ENCODE measurements around the gene TMEM117.
"Not testable (repeated sequence)": the region's sequence is repeated elsewhere in the genome, so short reads cannot be mapped to it uniquely, and the experiment has no call there.

TMEM117 gene

DNA sequence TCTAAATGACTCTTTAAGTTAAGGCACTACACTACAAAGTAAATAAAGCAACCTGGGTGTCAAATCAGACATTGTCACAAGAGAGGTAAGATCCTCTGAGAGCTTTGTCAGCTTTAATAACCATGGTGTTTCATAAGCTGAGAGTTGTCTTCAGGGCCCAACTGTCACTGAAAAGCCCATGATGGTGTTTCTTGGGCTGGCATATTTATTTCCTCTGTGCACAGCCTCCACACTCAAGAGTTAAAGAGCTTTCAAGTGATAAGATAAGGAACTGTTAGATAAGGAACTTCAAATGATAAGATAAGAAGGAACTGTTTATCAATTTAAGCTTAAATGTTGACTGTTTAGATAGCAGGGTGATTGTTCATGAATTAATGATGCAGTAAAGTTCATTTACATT, 495.4 kb downstream of the TMEM117 start:
- no peak for DNase-seq

DNA sequence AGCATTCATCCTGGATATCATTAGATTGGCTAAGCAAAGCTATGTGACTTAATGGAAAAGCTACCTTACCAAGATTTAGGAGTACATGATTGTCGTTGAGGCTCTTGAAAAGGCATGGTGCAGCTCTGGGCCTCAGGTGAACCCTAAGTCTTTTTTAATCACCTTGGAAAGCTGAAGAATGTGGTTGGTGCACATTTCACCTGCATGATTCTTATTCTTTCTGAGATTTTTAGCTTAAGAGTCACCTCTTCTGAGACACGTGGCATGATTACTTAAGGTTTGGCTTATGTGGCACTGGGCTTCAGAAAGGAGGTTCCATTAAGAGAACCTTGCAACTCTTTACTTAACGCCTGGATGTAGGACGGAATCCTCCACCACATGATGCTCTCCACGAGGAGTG, 498.5 kb downstream of the TMEM117 start:
- no peak for DNase-seq

DNA sequence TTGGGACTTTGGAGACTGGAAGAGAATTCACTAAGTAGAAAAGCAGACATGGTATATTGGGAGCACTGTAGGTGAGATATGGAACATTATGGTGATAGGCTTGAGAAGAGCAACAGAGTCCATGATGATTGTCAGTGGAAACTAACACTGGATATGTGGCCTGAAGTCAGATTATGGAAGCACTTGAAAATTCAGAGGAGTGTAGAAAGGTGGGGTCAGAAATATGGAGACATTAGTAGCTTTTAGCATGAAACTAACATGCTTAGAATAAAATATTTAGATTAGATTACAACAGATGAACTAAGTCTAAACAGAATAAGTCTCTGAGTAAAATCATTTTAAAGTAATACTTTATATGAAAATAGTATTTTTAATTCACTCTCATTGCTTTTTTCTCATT, 499.1 kb downstream of the TMEM117 start:
- DNase-seq, result no peak

DNA sequence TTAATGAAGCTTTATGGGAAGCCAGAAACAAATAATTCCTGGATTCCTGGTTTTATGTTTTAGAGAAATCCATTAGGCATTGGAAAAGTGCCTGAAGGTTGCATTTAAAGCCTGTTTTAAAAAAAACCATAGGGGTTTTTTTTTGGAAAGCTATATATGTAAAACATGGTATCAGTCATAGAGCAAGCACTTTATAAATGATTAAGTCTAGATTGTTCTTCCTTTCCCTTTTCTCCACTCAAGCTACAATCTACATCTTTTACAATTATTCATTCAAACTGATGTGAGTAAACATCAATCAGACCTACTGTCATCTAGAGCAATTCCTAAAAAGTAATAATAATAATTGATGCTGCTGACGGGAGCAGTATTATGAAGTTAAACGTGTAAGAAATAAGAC, 500.7 kb downstream of the TMEM117 start:
- no peak for DNase-seq

DNA sequence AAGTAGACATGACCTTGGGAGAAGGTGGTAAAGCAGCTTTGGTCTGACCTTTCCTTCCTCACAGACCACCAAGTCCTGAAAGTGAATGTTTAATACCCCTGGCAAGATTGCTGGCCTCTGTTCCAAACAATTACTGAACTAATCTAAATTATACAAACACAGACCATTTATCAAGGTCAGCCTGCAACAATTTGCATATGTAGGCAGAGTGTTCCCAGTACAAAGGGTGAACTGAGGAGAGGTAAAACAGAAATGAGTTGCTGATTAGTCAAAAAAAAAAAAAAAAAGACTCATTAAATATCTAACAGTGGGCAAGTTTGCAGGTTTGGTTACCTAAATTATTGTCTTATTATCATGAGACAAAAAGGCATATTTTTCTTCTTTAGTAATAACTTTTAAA, 506.5 kb downstream of the TMEM117 start:
- no peak for DNase-seq

DNA sequence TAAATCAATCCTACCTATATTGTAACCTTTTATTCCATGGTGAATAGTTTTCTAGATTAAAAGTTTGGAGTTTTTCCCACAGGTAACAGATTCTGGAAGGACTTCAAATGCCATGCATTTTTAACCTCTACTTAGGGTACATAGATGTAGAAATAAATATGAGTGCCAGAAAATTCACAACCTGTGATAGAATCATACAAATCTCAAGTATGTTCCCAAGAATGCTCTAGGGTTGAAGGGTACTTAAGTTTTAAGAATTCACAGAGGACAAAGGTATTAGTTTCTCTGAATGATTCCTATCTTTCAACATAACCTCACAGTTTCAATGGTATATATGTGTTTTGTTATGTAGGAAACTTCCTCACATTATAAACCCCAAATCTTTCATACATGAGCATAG, 511.3 kb downstream of the TMEM117 start:
- DNase-seq, result no peak

DNA sequence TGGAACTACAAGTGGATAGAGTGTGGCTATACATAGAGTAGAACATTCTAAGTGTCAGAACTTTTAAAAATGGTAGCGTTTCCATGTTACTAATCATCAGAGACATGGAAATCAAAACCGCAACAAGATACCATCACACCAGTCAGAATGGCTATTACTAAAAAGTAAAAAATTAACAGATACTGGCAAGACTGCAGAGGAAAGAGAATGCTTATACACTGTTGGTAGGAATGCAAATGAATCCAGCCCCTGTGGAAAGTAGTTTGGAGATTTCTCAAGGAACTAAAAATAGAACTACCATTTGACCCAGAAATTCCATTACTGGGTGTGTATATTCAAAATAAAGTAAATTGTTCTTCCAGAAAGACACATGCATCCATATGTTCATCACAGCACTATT, 521.6 kb downstream of the TMEM117 start:
- DNase-seq, result no peak

DNA sequence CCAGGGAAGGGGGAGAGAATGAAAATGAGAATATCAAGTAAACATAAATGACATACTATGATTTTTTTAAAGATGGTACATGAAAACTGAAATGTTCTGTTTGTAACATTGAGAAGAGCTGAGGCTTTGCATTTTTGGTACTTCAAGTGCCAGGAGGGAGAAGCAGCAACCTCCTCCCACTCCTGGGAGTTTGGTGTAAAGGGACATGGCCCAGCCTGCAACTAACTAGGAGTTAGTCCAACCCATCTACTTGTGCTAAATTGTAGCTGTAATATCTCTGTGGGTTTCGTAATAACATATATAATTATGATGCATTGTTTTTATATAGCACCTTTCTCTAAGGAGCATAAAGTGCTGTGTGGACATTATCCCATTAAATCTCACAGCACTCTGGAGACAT, 522.8 kb downstream of the TMEM117 start:
- no peak for DNase-seq

DNA sequence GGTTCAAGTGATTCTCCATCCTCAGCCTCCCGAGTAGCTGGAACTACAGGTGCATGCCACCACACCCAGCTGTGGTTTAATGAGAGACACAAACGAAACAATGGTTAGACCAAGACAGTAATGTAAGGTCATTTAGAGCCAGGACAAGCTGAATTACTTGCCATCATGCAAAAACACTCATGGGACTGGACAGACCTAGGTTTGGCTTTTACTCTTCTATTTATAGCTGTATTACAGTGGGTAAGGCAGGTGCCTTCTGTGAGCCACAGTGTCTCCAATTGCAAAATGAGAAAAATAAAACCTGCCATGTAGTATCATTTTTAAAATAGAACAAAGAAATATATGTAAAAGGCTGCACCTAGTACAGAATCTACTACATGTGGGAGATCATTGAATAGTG, 527.1 kb downstream of the TMEM117 start:
- DNase-seq, result no peak

DNA sequence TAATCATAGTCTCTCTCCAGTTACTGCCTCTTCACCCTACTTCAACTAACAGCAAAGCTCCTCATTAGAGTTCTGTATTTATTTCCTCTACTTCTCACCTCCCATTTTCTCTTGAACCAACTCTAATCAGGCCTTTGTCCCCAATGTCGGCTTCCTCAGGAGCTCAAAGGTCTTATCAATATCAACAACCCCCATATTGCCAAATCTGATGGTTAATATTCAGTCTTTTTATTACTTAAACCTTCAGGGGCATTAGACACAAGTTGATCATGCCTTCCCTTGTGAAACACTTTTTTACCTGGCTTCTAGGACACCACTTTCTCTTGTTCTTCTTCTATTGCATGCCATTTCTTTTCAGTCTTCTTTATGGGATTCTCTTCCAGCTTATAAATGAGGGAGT, 531.3 kb downstream of the TMEM117 start:
- DNase-seq, result no peak

DNA sequence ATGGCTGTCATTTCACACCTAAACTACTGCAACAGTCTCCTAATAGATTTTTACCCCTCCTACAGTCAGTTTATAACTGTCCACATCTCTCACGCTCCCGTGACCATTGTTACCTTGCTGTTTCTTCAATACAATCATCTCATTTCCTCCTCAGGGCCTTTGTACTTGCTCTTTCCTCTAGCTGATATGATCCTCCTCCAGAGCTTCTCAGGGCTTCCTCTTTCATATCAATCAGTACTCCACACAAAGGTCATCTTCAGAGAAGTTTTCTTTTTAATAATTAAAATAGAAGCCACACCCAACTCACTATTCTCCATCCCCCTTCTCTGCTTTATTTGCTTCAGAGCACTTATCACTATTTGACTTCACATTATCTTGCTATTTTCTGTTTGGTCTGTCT, 532.0 kb downstream of the TMEM117 start:
- DNase-seq, result no peak

DNA sequence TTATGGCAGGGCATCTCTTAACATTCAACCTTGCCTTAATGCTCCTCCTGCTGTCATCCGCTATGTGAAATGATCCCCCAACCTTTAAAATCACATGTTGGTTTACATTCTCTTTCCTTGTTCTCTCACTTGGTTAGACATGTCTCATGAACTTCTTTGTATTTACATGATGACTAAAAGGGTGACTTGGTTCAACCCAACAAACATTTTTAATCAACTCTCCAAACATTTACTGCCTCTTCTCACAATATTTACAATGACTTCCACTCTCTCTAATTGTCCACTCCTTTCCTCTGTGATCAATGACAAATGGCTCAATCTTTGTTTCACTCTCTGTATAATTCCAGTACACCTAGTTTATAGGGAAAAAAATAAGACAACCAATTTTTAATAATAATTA, 534.1 kb downstream of the TMEM117 start:
- no peak for DNase-seq

DNA sequence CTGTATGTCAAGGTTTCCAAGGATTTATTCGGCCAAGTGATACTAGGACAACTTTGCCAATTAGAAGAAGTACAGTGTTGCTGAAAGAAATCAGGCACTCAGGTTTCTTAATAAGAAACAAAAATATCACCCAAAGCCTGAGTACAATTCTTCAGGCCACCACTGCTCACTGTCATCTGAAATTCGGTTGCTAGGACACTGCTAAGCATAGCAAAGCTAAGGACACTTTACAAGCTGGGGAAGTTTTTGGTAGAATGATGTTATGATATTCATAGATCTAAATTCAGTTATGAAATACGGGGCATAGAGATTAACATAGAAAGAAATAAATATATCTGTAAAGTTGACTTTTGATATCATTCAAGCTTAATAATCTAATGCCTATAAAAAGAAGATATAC, 535.1 kb downstream of the TMEM117 start:
- no peak for DNase-seq

DNA sequence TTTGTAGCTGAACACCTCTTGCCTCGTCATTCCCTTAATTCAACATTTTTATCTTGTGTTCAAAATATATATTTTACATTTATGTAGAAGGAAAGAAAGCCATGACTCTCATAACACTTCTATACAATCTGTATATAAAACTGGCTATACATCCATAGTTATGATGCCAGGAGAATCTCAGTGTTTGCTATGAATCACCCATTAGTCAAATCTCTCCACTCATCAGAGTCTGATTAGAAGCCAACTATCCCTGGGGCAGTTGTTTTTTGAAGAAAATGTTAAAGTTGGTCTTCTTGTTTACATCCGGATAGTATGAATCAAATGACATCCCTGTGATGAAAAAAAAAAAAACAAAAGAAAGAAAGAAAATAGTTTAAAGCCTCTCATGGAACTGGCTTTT, 536.4 kb downstream of the TMEM117 start:
- no peak for DNase-seq

DNA sequence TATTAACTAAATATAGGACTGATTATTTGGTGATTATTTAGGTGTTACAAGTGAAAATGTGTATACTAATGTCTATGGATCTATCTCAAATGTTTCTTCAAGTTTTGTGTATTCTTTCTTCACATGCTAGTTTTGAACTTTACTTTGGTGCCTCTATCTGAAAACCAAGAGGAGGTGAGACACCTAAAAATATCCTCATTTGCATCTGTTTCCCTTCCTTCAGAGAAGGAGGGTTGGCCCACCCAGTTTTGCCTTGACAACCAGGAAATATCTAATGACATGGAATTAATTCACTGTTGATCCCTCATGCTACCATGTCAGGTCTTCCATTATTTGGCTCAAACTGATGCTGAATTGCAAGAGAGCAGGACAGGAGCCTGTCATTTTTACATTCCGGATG, 539.8 kb downstream of the TMEM117 start:
- DNase-seq, result no peak

DNA sequence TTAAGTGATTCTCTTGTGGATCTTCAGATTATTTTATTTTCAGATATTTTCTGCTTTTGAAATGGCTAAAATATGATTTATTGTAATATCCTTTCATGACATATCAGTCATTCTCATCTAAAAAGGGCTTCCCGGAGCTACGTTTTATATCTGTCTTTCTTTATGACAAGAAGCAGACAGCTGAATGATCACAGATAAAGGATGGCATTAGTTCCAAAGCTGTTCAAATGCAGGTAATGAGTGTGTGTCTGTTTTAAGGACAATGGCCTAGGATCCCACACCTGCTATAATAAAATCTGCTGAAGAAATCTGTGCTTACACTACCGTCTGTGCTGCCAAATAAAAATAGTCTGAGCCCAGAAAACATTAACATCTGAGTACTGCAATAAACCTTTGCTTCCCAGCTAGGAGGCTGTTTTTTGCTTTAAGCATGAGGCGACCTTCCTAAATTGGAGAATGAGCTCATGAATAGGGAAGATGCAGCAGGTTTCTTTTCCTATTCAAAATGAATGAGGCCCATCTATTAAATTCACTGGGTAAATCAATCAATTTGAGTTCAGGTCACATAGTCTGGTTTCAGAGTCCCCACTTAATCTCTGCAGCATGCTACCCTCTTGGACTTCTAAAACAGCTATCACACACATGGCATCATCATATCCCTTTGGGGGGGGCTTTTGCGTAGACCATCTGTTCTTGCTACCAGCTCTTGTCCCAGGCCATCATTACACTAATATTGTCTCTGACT, 541.7 kb downstream of the TMEM117 start:
- no peak for DNase-seq

DNA sequence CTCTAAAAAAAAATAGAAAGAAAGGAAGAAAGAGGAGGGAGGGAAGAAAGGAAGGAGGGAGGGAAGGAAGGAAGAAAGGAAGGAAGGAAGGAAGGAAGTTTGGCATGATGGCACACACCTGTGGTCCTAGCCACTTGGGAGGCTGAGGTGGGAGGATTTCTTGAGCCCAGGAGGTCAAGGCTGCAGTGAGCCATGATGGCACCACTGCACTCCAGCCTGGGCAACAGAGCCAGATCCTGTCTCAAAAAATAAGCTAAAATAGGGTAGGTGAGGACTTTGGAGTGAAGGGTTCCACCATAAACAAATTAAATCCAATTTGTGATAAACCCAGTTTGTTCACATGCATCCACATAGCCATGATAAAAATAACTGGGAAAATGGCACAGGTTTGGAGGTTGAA, 543.2 kb downstream of the TMEM117 start:
- not testable (repeated sequence) for DNase-seq

DNA sequence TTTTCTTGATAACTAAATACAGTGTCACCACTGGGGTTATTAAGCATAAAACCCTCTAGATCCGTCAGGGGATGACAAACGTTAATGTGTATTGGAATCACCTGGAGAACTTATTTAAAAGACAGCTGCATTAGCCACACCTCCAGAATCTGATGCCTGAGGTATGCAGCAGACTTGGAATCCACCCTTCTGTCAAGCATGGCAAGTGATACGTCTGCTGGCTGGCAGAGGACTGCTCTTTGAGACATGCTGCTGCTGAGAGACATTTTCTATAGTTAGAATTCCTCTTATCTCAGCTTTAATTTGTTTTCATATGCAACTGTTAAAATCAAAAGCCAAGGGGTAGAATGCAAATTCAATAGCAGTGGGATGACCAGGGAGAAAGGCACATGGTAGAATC, 544.0 kb downstream of the TMEM117 start:
- no peak for DNase-seq

DNA sequence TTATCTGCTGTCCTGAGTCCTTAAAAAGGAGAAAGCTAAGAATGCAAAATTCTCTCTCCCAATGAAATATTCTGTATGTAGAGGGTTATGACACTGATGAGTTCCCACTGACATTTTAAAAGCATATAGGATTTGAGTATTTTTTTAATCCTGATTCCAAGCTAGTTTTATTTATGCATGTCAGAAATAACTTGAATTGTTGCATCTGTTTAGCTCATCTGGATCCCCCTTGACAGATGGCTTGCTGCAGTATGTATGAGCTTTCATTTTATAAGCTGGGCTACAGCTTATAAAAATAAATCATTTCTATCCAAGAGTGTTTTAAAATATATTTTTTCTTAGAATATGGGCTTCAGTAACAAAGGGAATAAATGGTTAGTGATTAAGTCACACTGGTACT, 545.0 kb downstream of the TMEM117 start:
- no peak for DNase-seq

DNA sequence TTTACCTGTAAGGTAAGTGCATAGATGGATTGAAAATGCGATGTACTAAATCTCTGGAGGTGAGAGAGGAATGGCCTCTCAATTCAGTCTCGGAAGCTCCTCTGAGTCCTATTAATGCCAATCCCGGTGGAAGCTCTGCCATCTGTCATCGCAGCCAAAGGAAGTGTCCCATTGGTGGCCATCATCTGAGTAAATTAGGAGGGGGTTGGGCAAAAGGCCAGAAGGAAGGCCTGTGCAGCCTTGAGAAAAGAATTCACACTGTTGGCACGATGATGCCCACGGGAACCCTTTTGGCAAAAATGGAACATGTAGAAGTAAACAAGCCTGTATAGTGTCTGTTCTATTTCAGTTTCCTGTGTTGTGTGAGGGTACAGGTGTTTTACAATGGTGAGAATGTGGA, 545.5 kb downstream of the TMEM117 start:
- no peak for DNase-seq

DNA sequence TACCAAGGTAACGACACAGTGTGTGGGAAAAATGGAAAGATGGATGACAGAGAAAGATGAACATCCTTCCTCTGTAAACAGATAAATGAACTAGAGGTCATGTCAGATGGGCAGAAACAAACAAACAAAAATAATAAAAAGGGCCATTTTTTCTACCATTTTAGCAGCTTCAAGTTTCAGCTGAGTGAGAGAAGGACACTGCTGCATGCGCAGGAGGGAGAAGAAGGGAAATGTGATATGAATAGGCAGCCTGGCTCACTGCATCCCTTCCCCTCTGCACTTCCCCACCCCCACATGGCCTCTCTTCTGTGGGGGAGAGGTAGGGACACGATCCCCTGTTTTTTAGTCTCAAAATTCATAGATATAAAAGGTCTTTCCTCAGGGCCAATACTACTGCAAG, 548.3 kb downstream of the TMEM117 start:
- no peak for DNase-seq

DNA sequence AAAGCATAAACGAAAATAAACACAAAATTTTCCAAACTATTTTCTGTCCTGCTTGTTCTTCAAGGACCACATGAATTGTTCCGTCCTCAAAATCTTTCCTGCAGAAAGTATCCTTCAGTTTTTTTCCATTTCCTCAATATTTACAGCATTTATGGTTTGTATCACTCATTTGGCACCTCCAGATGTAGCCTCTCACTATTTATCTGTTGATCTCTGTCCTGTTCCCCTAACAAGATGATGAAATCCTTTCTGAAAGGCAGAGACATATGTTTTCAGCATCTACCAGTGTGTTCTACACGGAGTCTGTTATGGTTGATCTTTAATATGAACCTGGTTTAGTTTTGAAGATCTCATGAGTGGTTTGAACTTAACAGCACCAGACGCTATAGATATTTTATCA, 550.1 kb downstream of the TMEM117 start:
- no peak for DNase-seq

DNA sequence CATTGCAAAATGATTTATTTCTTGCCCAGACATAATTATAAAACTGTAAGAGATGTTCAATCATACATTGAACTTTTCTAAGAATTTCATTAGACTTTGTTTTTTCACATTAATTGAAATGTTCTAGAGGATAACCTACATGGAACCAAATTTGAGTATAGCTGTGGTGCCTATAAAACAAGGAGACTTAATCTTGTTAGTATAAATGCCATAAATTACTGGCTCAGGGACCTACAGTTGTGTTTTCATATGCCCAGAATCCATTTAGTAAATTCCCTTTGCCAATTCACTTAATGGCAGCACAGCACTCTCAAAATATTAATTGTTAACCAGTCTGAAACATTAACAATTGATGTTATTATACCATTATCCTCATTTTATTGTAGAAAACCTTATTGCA, 551.7 kb downstream of the TMEM117 start:
- DNase-seq, result no peak

DNA sequence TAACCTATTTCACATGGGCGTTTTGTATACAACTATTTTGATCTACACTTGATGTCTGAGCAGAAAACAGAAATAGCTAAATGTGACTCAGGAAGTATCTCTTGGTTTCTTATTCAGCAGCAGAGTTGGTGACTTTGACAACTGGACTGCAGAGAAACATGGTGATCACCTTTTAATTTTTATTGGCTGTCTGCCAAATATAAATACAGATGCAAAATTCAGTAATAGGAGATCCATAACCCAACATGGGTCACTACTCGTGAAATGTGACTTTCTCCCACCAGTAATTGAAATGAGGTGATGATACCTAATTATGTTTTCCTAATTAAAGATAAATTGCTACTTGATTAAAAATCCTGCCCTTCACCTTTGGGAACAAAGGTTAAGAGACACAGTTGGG, 553.2 kb downstream of the TMEM117 start:
- no peak for DNase-seq

DNA sequence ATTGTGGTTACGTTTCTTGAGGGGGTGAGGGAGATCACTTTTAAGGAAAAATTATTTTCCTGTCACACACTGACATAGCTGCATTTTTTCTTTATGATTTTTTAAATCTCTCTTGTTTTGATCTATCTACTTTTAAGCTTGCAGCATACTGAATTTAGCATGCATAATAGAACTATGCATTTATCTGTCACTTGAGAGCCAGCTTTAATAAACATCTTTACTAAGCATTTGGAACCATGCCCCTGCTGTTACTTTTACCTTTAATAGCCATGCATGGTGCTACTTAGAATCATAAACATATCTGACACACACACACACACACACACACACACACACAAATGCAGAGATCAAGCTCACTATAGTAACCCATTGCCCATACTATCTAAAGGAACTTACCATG, 554.0 kb downstream of the TMEM117 start:
- DNase-seq, result no peak

DNA sequence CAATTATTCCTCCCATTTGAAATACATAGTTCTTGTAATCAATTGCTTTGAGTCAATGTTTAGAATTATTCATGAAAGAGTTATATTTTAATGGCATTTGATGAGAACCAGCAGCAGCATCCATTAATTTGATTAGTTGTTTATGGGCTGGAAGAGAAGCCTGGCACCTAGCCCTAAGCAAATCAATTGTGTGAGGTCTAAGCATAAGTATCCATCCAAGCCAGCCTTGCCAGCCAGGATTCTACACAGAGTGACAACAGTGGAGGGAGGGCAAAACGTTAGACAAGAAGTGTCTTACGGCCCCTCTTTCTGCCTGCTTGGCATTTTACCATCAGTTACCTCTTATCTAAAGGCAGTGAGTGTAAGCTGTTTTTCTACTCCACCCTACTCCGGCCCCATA, 561.8 kb downstream of the TMEM117 start:
- DNase-seq, result no peak

Data from NCI-H1048 (cell line).